Measurements from ENCODE around the gene TCERG1L. TPM values are rescaled to one million over a fixed set of nuclear protein-coding genes. Genes with fewer than 3 reads are reported as not detected.
"Not testable (repeated sequence)": the region's sequence is repeated elsewhere in the genome, so short reads cannot be mapped to it uniquely, and the experiment has no call there.

TCERG1L gene
- total RNA-seq, 1 donor from 2014 or later: not detected

- DNase-seq (ENCODE audit: low read depth in 2 of 2): no peak
Measured at GRCh38 chr10:131087464-131088215, 223.9 kb downstream of the TCERG1L start.

GRCh38 chr10:131086511-131086910, 225.0 kb downstream of the TCERG1L start:
- no peak for DNase-seq (ENCODE audit: low read depth in 2 of 2)

- no peak for DNase-seq (ENCODE audit: low read depth in 2 of 2)
Measured at GRCh38 chr10:131086094-131086493, 225.4 kb downstream of the TCERG1L start.

- no peak for DNase-seq (ENCODE audit: low read depth in 2 of 2)
Measured at GRCh38 chr10:131085091-131085860, 226.2 kb downstream of the TCERG1L start.

- DNase-seq (ENCODE audit: low read depth in 2 of 2): no peak
Measured at GRCh38 chr10:131084791-131085090, 226.8 kb downstream of the TCERG1L start.

GRCh38 chr10:131083915-131084790, 227.4 kb downstream of the TCERG1L start:
- DNase-seq (ENCODE audit: low read depth in 2 of 2): no peak

- DNase-seq (ENCODE audit: low read depth in 2 of 2): no peak
Measured at GRCh38 chr10:131082991-131083481, 228.5 kb downstream of the TCERG1L start.

GRCh38 chr10:131082201-131082850, 229.2 kb downstream of the TCERG1L start:
- DNase-seq (ENCODE audit: low read depth in 2 of 2): no peak

GRCh38 chr10:131081786-131082185, 229.7 kb downstream of the TCERG1L start:
- DNase-seq (ENCODE audit: low read depth in 2 of 2): no peak

GRCh38 chr10:131081376-131081775, 230.1 kb downstream of the TCERG1L start:
- DNase-seq (ENCODE audit: low read depth in 2 of 2): no peak

GRCh38 chr10:131080571-131080970, 230.9 kb downstream of the TCERG1L start:
- no peak for DNase-seq (ENCODE audit: low read depth in 2 of 2)

- DNase-seq (ENCODE audit: low read depth in 2 of 2): no peak
Measured at GRCh38 chr10:131079314-131079713, 232.2 kb downstream of the TCERG1L start.

- not testable (repeated sequence) for DNase-seq (ENCODE audit: low read depth in 2 of 2)
Measured at GRCh38 chr10:131078882-131079280, 232.6 kb downstream of the TCERG1L start.

- DNase-seq (ENCODE audit: low read depth in 2 of 2): no peak
Measured at GRCh38 chr10:131078131-131078881, 233.2 kb downstream of the TCERG1L start.

GRCh38 chr10:131077724-131078123, 233.8 kb downstream of the TCERG1L start:
- no peak for DNase-seq (ENCODE audit: low read depth in 2 of 2)

GRCh38 chr10:131077031-131077430, 234.5 kb downstream of the TCERG1L start:
- DNase-seq (ENCODE audit: low read depth in 2 of 2): no peak

GRCh38 chr10:131076356-131076755, 235.2 kb downstream of the TCERG1L start:
- DNase-seq (ENCODE audit: low read depth in 2 of 2): no peak

- DNase-seq (ENCODE audit: low read depth in 2 of 2): no peak
Measured at GRCh38 chr10:131075218-131075770, 236.2 kb downstream of the TCERG1L start.

- no peak for DNase-seq (ENCODE audit: low read depth in 2 of 2)
Measured at GRCh38 chr10:131074682-131075081, 236.8 kb downstream of the TCERG1L start.

- DNase-seq (ENCODE audit: low read depth in 2 of 2): no peak
Measured at GRCh38 chr10:131073469-131074035, 238.0 kb downstream of the TCERG1L start.
